HepG2 (cell line): ENCODE data around the gene PIP5K1A. TPM values are rescaled to one million over a fixed set of nuclear protein-coding genes. Genes with fewer than 3 reads are reported as not detected.
A peak's percentile ranks its signal among the peaks of the same experiment; 100 is the strongest.

Source experiments
- ARNTL ChIP-seq: sonication (generic); formaldehyde crosslinking; IDR thresholded peaks from 2 replicates; pipeline ENCODE4 v1.4.0; 2020; ENCODE audit warnings: mild to moderate bottlenecking, missing genetic modification reagents
- ATRX ChIP-seq: sonication (generic); formaldehyde crosslinking; IDR thresholded peaks from 2 replicates; pipeline ENCODE4 v1.4.0; 2020; ENCODE audit warnings: missing genetic modification reagents, borderline replicate concordance
- CAMTA2 ChIP-seq: sonication (generic); formaldehyde crosslinking; IDR thresholded peaks from 2 replicates; pipeline ENCODE4 v1.4.0; 2020; ENCODE audit warnings: mild to moderate bottlenecking, missing genetic modification reagents, borderline replicate concordance
- CEBPB ChIP-seq: IDR thresholded peaks from 2 replicates; pipeline ENCODE4 v1.6.1; 2011; ENCODE audit warnings: low read depth, low read length, improper control_type of control experiment, borderline replicate concordance
- HBP1 ChIP-seq: IDR thresholded peaks from 2 replicates; pipeline ENCODE4 v1.6.1; 2016; ENCODE audit warnings: low read depth, control low read depth
- LCORL ChIP-seq, 2 experiments: fragments of 450-650 bp in 1 of 2; sonication (generic) in 1 of 2; formaldehyde crosslinking in 1 of 2; IDR thresholded peaks; 2 replicates each; pipeline versions ENCODE4 v1.5.0 to v1.6.1; 2017 to 2020; ENCODE audit warnings: antibody characterized with exemption in 1 of 2, missing genetic modification reagents in 1 of 2
- MIER2 ChIP-seq: IDR thresholded peaks from 2 replicates; pipeline ENCODE4 v1.6.1; 2016; ENCODE audit warnings: missing biosample characterization, missing genetic modification reagents
- MTF1 ChIP-seq: sonication (generic); formaldehyde crosslinking; IDR thresholded peaks from 2 replicates; pipeline ENCODE4 v1.5.0; 2020; ENCODE audit warnings: missing genetic modification reagents
- TRIM24 ChIP-seq: sonication (generic); formaldehyde crosslinking; IDR thresholded peaks from 2 replicates; pipeline ENCODE4 v1.8.0; 2022; ENCODE audit warnings: mild to moderate bottlenecking, missing genetic modification reagents
- ZBTB42 ChIP-seq: sonication (generic); formaldehyde crosslinking; IDR thresholded peaks from 2 replicates; pipeline ENCODE4 v1.5.0; 2020; ENCODE audit warnings: mild to moderate bottlenecking, missing genetic modification reagents
- ZEB1 ChIP-seq: IDR thresholded peaks from 2 replicates; pipeline ENCODE4 v1.6.1; 2012; ENCODE audit warnings: mild to moderate bottlenecking, low read depth, inconsistent platforms; ENCODE audit not compliant: insufficient replicate concordance
- ZNF121 ChIP-seq: sonication (generic); formaldehyde crosslinking; IDR thresholded peaks from 2 replicates; pipeline ENCODE4 v1.5.0; 2020; ENCODE audit warnings: mild to moderate bottlenecking, missing genetic modification reagents
- ZNF318 ChIP-seq: sonication (generic); formaldehyde crosslinking; IDR thresholded peaks from 2 replicates; pipeline ENCODE4 v1.4.0; 2020; ENCODE audit warnings: mild to moderate bottlenecking, missing genetic modification reagents
- ZNF546 ChIP-seq: sonication (generic); formaldehyde crosslinking; conservative IDR thresholded peaks from 2 replicates; pipeline ENCODE4 v1.8.1; 2023; ENCODE audit warnings: mild to moderate bottlenecking, missing genetic modification reagents
- ZNF564 ChIP-seq: sonication (generic); formaldehyde crosslinking; IDR thresholded peaks from 2 replicates; pipeline ENCODE4 v1.8.1; 2023; ENCODE audit warnings: mild to moderate bottlenecking, missing genetic modification reagents
- ZNF792 ChIP-seq: IDR thresholded peaks from 2 replicates; pipeline ENCODE4 v1.6.1; 2016
- polyA plus RNA-seq, 8 experiments: library from polyadenylated mRNA; depleted of rRNA in 3 of 8; stranded (reverse) in 7 of 8; unstranded in 1 of 8; fragments of >200 nt; fragmentation: Illumina TruSeq in 4 of 8; extraction: Trizol in 4 of 8; gene quantifications; 2 replicates each; pipeline versions ENCODE4 v1.2.1 to v1.2.3, GENCODE V29; 2011 to 2016; ENCODE audit warnings: low read depth in 4 of 8, missing spikeins in 1 of 8, mixed read lengths in 1 of 8; ENCODE audit not compliant: insufficient read depth in 1 of 8
- total RNA-seq, 5 experiments: library from RNA; depleted of rRNA; stranded (reverse); fragments of >200 nt; fragmentation: Illumina TruSeq; extraction: Trizol; gene quantifications; 2 replicates each; pipeline ENCODE4 v1.2.3, GENCODE V29; 2016; ENCODE audit warnings: low read depth in 1 of 5
- TF ChIP-seq, protein P1 (sequence below): sonication (generic); formaldehyde crosslinking; IDR thresholded peaks from 2 replicates; pipeline ENCODE4 v1.8.0; 2022; ENCODE audit warnings: mild to moderate bottlenecking, missing genetic modification reagents, borderline replicate concordance

PIP5K1A gene
- total and polyA plus RNA-seq, 2 of the 13 experiments (the other 11 are each of a cell fraction or from before 2014, with no cell fraction given), result 45.3 to 65.1 TPM

DNA sequence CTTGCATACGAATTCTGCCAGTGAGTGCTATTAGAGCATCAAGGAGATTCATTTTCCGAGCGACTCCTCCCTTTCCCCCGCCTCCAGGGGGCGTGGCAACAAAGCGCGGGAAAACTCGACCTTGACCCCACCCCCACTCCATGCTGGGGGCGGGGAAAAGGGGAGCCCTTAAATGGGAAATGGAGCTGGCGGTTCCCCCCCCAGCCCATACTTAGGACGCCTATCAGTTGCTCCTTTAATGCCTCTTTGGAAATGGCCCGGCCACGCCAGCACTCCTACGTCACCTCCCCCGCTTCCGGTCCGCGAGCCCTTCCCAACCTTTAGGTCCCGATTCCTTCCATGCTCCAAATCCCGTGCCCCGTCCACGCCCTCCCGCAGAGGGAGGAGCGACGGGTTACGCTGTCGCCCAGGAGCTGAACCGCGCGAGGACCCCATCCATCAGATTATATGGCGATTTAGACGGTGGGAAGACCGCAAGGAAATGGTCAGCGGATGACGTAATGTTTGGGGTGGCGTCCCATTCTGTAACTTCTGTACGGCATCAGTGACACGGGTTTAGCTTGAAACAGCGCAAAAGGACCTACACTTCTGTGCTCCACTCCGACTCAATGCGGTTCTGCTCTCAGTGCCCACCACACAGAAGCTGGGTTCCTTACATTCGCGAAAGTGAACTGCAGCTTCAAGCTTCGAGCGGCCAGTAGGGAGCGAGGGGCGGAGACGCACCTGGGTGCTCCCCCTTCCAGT is 83.0 kb downstream of the PIP5K1A start (continued):
- TF ChIP-seq ZNF318 (CRISPR knock-in tag) (peak; percentile 95), CAMTA2 (CRISPR knock-in tag) (no peak; the same call in 1 of the 2 replicates), LCORL (IDR thresholded peaks at IDR 0.05) (no peak), LCORL (CRISPR knock-in tag; IDR thresholded peaks at IDR 0.05) (peak; percentile 76), ZNF121 (CRISPR knock-in tag) (no peak), ZBTB42 (CRISPR knock-in tag) (0 out of 2 replicates have a peak, but pooled peaks have one; percentile 54), MIER2 (CRISPR knock-in tag) (no peak), HBP1 (CRISPR knock-in tag) (peak; percentile 38; the same call in 1 of the 2 replicates), ARNTL (CRISPR knock-in tag) (peak; percentile 67), TRIM24 (CRISPR knock-in tag) (no peak), ZNF792 (CRISPR knock-in tag) (no peak), ZNF564 (CRISPR knock-in tag) (0 out of 2 replicates have a peak, but pooled peaks have one; percentile 61), CEBPB (peak; percentile 77), ZEB1 (no peak), ZNF546 (0 out of 2 replicates have a peak, but pooled peaks have one; percentile 46), MTF1 (CRISPR knock-in tag) (0 out of 2 replicates have a peak, but pooled peaks have one; percentile 16), ATRX (CRISPR knock-in tag) (no peak)
- TF ChIP-seq, protein P1, sequence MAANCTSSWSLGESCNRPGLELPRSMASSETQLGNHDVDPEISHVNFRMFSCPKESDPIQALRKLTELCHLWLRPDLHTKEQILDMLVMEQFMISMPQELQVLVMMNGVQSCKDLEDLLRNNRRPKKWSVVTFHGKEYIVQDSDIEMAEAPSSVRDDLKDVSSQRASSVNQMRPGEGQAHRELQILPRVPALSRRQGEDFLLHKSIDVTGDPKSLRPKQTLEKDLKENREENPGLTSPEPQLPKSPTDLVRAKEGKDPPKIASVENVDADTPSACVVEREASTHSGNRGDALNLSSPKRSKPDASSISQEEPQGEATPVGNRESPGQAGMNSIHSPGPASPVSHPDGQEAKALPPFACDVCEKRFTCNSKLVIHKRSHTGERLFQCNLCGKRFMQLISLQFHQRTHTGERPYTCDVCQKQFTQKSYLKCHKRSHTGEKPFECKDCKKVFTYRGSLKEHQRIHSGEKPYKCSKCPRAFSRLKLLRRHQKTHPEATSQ (CRISPR knock-in tag), result peak; percentile 42; the same call in 1 of the 2 replicates
